Spleen (tissue), 11 donors: ENCODE data around the gene EIF2B5. TPM values are rescaled to one million over a fixed set of nuclear protein-coding genes. Genes with fewer than 3 reads are reported as not detected.

Source experiments
- DNase-seq: peaks from one replicate; pipeline ENCODE4 v3.0.0-alpha.2; 2020
- H3K27ac ChIP-seq, 8 donors: fragments of 200-600 bp; sonication (generic) in 7 of 8; 1 replicate in 4 of 8; 2 replicates in 4 of 8; pipeline versions ENCODE4 v1.5.0 to v1.8.0; 2016 to 2021; ENCODE audit warnings: inconsistent platforms in 4 of 8, mild to moderate bottlenecking in 4 of 8, moderate library complexity in 1 of 8
- H3K27me3 ChIP-seq, 7 donors: fragments of 200-600 bp; sonication (generic) in 6 of 7; replicated peaks in 1 of 7; 1 replicate in 4 of 7; 2 replicates in 3 of 7; pipeline versions ENCODE4 v1.5.0 to v1.8.0; 2016 to 2021; ENCODE audit warnings: inconsistent platforms in 3 of 7, mild to moderate bottlenecking in 1 of 7
- H3K36me3 ChIP-seq, 6 donors: fragments of 200-600 bp; sonication (generic) in 5 of 6; 1 replicate in 4 of 6; 2 replicates in 2 of 6; pipeline versions ENCODE4 v1.5.0 to v1.8.0; 2016 to 2021; ENCODE audit warnings: inconsistent platforms in 2 of 6
- H3K4me1 ChIP-seq, 6 donors: fragments of 200-600 bp; sonication (generic) in 5 of 6; 1 replicate in 3 of 6; 2 replicates in 3 of 6; pipeline versions ENCODE4 v1.5.0 to v1.8.0; 2016 to 2021; ENCODE audit warnings: inconsistent platforms in 3 of 6
- H3K4me3 ChIP-seq, 8 donors: fragments of 200-600 bp; sonication (generic) in 7 of 8; 1 replicate in 4 of 8; 2 replicates in 4 of 8; pipeline versions ENCODE4 v1.5.0 to v1.8.0; 2016 to 2021; ENCODE audit warnings: inconsistent platforms in 4 of 8, mild to moderate bottlenecking in 4 of 8, moderate library complexity in 2 of 8
- H3K9me3 ChIP-seq, 8 donors: fragments of 200-600 bp; sonication (generic) in 7 of 8; 1 replicate in 4 of 8; 2 replicates in 4 of 8; pipeline versions ENCODE4 v1.5.0 to v1.8.0; 2016 to 2021; ENCODE audit warnings: inconsistent platforms in 4 of 8
- POLR2A ChIP-seq, 3 donors: fragments of 450-650 bp; IDR thresholded peaks; one replicate each; pipeline ENCODE4 v1.5.1; 2017; ENCODE audit warnings: antibody characterized with exemption in 3 of 3, mild to moderate bottlenecking in 1 of 3
- POLR2AphosphoS5 ChIP-seq, 3 donors: sonication (generic); formaldehyde crosslinking; IDR thresholded peaks; one replicate each; pipeline ENCODE4 v1.5.1; 2017; ENCODE audit warnings: antibody characterized with exemption in 3 of 3
- WGBS, 5 donors: extraction: QIAGEN DNeasy Blood & Tissue Kit in 3 of 5; methylation state at CpG; one replicate each; pipeline versions ENCODE4 v1.1.5 to v1.1.7; 2013 to 2018; 5-methylcytosine and 5-hydroxymethylcytosine counted together
- intact Hi-C: fragments of 100-400 bp; cut with DNase I; formaldehyde crosslinking; loops from one replicate; pipeline ENCODE4 v1.15.0; 2023; ENCODE audit warnings: low total_unique reads
- polyA plus RNA-seq, 3 donors: library from polyadenylated mRNA; stranded (reverse); fragments of 200-250 nt; gene quantifications; one replicate each; pipeline ENCODE4 v1.2.1, GENCODE V29; 2013
- total RNA-seq, 7 donors: library from RNA; depleted of rRNA in 3 of 7; stranded (reverse); fragments of >200 nt in 3 of 7; fragmentation: NEBNext Ultra II Directional in 4 of 7; extraction: Animal tissue kit (Norgen Biotek cat#: 25700) in 4 of 7; gene quantifications; one replicate each; pipeline versions ENCODE4 v1.1.0 to v1.2.1, GENCODE V29; 2016 to 2021
- TF ChIP-seq, protein P1 (sequence below), 11 experiments: fragments of 200-600 bp in 7 of 11; fragments of 450-650 bp in 4 of 11; sonication (generic) in 4 of 11; IDR thresholded peaks in 8 of 11; conservative IDR thresholded peaks in 3 of 11; 1 replicate in 7 of 11; 2 replicates in 4 of 11; pipeline versions ENCODE4 v1.4.0 to v1.8.0; 2016 to 2021; ENCODE audit warnings: antibody characterized with exemption in 11 of 11, inconsistent platforms in 4 of 11, mild to moderate bottlenecking in 1 of 11
- donor health status: healthy with polysubstance abuse.
- donor health status: DM: no; HTN: no; CAD: no; lungs with moderate emphysema.
- donor health status: DM: no; HTN: no; CAD: no.
- donor health status: Bipolar disorder and iron deficiency.
- donor health status: healthy.
- donor health status: DM: no; HTN: no; CAD: no.
- donor health status: DM: yes; HTN: yes; CAD: no.

The EIF2B5 gene
- total and polyA plus RNA-seq, 10 donors, result 40.4 to 55.7 (median 47.1) TPM

- H3K27ac ChIP-seq, result no peak overlapping the region
- 82 to 94% (median 87%) methylated on average over 8 to 9 of the region's 9 CpGs for WGBS, 5 donors
- H3K4me3 ChIP-seq, result no peak overlapping the region
- peaks cover 0 to 8% (median 0%) of the 10 kb centered on the region in 6 donors for H3K4me1 ChIP-seq
- no peaks in the 10 kb centered on the region for H3K9me3 ChIP-seq
- TF ChIP-seq, protein P1, sequence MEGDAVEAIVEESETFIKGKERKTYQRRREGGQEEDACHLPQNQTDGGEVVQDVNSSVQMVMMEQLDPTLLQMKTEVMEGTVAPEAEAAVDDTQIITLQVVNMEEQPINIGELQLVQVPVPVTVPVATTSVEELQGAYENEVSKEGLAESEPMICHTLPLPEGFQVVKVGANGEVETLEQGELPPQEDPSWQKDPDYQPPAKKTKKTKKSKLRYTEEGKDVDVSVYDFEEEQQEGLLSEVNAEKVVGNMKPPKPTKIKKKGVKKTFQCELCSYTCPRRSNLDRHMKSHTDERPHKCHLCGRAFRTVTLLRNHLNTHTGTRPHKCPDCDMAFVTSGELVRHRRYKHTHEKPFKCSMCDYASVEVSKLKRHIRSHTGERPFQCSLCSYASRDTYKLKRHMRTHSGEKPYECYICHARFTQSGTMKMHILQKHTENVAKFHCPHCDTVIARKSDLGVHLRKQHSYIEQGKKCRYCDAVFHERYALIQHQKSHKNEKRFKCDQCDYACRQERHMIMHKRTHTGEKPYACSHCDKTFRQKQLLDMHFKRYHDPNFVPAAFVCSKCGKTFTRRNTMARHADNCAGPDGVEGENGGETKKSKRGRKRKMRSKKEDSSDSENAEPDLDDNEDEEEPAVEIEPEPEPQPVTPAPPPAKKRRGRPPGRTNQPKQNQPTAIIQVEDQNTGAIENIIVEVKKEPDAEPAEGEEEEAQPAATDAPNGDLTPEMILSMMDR (IDR thresholded peaks at IDR 0.05 in 8 of 11, conservative IDR thresholded peaks at IDR 0.05 in 3 of 11), result no peak
- TF ChIP-seq POLR2AphosphoS5 (IDR thresholded peaks at IDR 0.05), result no peak
- no peak for TF ChIP-seq POLR2A (IDR thresholded peaks at IDR 0.05)
- no peaks in the 10 kb centered on the region for H3K27me3 ChIP-seq
- peaks cover 0 to 94% (median 85%) of the 10 kb centered on the region in 6 donors for H3K36me3 ChIP-seq
- intact Hi-C loops, result no loop called here
- DNase-seq, result peak; percentile 48
These were observed 33.4 kb downstream of the EIF2B5 start for GRCh38 chr3:184168363-184169120.

DNA sequence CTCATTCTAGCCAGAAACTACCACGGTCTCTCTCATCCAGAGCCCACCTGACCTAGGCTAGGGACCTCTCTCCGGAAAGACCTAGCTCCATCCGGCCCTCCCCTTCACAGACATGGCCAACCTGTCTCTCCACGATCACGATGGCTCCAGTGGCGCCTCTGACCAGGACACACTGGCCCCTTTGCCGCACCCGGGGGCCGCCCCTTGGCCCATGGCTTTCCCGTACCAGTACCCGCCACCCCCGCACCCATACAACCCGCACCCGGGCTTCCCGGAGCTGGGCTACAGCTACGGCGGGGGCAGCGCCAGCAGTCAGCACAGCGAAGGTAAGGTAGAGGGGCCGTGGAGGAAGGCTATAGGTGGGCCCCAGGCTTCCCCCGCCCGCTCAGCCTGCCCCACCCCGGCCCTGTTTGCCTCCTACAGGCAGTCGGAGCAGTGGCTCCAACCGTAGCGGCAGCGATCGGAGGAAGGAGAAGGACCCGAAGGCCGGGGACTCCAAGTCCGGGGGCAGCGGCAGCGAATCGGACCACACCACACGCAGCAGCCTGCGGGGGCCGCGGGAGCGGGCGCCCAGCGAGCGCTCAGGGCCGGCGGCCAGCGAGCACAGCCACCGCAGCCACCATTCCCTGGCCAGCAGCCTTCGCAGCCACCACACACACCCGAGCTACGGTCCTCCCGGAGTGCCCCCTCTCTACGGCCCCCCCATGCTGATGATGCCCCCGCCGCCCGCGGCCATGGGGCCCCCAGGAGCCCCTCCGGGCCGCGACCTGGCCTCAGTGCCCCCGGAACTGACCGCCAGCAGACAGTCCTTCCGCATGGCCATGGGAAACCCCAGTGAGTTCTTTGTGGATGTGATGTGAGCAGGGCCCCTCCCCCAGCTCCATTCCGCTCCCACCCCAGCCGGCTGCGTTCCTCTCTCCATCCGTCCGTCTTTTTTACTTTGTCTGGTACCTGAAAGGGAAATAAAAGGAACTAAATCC lies 35.0 kb downstream of the EIF2B5 start:
- intact Hi-C loops, result no loop called here
- DNase-seq, result peak; percentile 79
- no peaks in the 10 kb centered on the region for H3K9me3 ChIP-seq
- H3K4me1 ChIP-seq, result peaks cover 0 to 12% (median 7%) of the 10 kb centered on the region in 6 donors
- no peaks in the 10 kb centered on the region for H3K27me3 ChIP-seq
- no peak overlapping the region for H3K4me3 ChIP-seq
- H3K36me3 ChIP-seq, result peaks cover 0 to 78% (median 72%) of the 10 kb centered on the region in 6 donors
- WGBS, 5 donors, result 92 to 97% (median 95%) methylated on average over 47 to 66 of the region's 66 CpGs
- no peak overlapping the region for H3K27ac ChIP-seq
- TF ChIP-seq POLR2AphosphoS5 (IDR thresholded peaks at IDR 0.05) (no peak), POLR2A (IDR thresholded peaks at IDR 0.05) (no peak)
- TF ChIP-seq, protein P1 (IDR thresholded peaks at IDR 0.05 in 8 of 11, conservative IDR thresholded peaks at IDR 0.05 in 3 of 11), result no peak

GRCh38 chr3:184171562-184171961 lies 36.4 kb downstream of the EIF2B5 start:
- TF ChIP-seq POLR2AphosphoS5 (IDR thresholded peaks at IDR 0.05) (no peak), POLR2A (IDR thresholded peaks at IDR 0.05) (no peak)
- TF ChIP-seq, protein P1 (IDR thresholded peaks at IDR 0.05 in 8 of 11, conservative IDR thresholded peaks at IDR 0.05 in 3 of 11), result no peak
- peaks cover 14 to 25% (median 19%) of the 10 kb centered on the region in 6 donors for H3K4me1 ChIP-seq
- H3K27me3 ChIP-seq, result no peaks in the 10 kb centered on the region
- DNase-seq, result peak; percentile 64
- 71 to 88% (median 83%) methylated on average over 9 of the region's 9 CpGs for WGBS, 5 donors
- H3K9me3 ChIP-seq, result no peaks in the 10 kb centered on the region
- no peak overlapping the region for H3K4me3 ChIP-seq
- H3K36me3 ChIP-seq, result peaks cover 0 to 64% (median 59%) of the 10 kb centered on the region in 6 donors
- intact Hi-C loops, result no loop called here
- no peak overlapping the region for H3K27ac ChIP-seq
